H9 (cell line): Measurements from ENCODE around the gene DCP1B. TPM values are rescaled to one million over a fixed set of nuclear protein-coding genes. Genes with fewer than 3 reads are reported as not detected.

Experiments
- DNase-seq: peaks from one replicate; pipeline ENCODE4 v3.0.0-alpha.2; 2017
- H2AFZ ChIP-seq: one replicate; pipeline ENCODE4 v1.6.1; 2013; ENCODE audit warnings: mild to moderate bottlenecking, low read length, control low read depth, moderate library complexity
- H2AK5ac ChIP-seq: 2 replicates; pipeline ENCODE4 v1.6.1; 2013; ENCODE audit warnings: low read length, control low read depth, mixed read lengths; ENCODE audit not compliant: insufficient read length
- H2BK120ac ChIP-seq: one replicate; pipeline ENCODE4 v1.6.1; 2013; ENCODE audit warnings: low read depth, mild to moderate bottlenecking, low read length, control low read depth, inconsistent platforms; ENCODE audit not compliant: poor library complexity, severe bottlenecking
- H2BK12ac ChIP-seq: 2 replicates; pipeline ENCODE4 v1.6.1; 2013; ENCODE audit warnings: low read length, control low read depth, mixed read lengths, low read depth; ENCODE audit not compliant: insufficient read length
- H2BK15ac ChIP-seq: 2 replicates; pipeline ENCODE4 v1.6.1; 2013; ENCODE audit warnings: low read depth, low read length, control low read depth
- H2BK20ac ChIP-seq: one replicate; pipeline ENCODE4 v1.6.1; 2013; ENCODE audit warnings: low read depth, mild to moderate bottlenecking, low read length, control low read depth, inconsistent platforms; ENCODE audit not compliant: poor library complexity, severe bottlenecking
- H2BK5ac ChIP-seq: 2 replicates; pipeline ENCODE4 v1.6.1; 2013; ENCODE audit warnings: low read length, control low read depth, mixed read lengths; ENCODE audit not compliant: insufficient read length
- H3K14ac ChIP-seq: 2 replicates; pipeline ENCODE4 v1.6.1; 2013; ENCODE audit warnings: low read length, control low read depth; ENCODE audit not compliant: insufficient read depth
- H3K18ac ChIP-seq: 2 replicates; pipeline ENCODE4 v1.6.1; 2013; ENCODE audit warnings: low read depth, mild to moderate bottlenecking, mixed read lengths, low read length, control low read depth; ENCODE audit not compliant: insufficient read length
- H3K23ac ChIP-seq: 2 replicates; pipeline ENCODE4 v1.6.1; 2013; ENCODE audit warnings: low read length, control low read depth, mixed read lengths, low read depth; ENCODE audit not compliant: insufficient read length
- H3K23me2 ChIP-seq: 2 replicates; pipeline ENCODE4 v1.6.1; 2013; ENCODE audit warnings: low read depth, mild to moderate bottlenecking, mixed read lengths, low read length, control low read depth; ENCODE audit not compliant: insufficient read length, poor library complexity, severe bottlenecking
- H3K27ac ChIP-seq: 2 replicates; pipeline ENCODE4 v1.5.1; 2013; ENCODE audit warnings: low read length, control low read depth, mixed read lengths, low read depth; ENCODE audit not compliant: insufficient read length
- H3K27me3 ChIP-seq: 2 replicates; pipeline ENCODE4 v1.6.1; 2013; ENCODE audit warnings: low read length, control low read depth, inconsistent platforms; ENCODE audit not compliant: insufficient read depth
- H3K4ac ChIP-seq: 2 replicates; pipeline ENCODE4 v1.6.1; 2013; ENCODE audit warnings: low read depth, mild to moderate bottlenecking, control low read depth, inconsistent platforms, low read length, moderate library complexity
- H3K4me1 ChIP-seq: 2 replicates; pipeline ENCODE4 v1.6.1; 2013; ENCODE audit warnings: low read length, control low read depth, inconsistent platforms; ENCODE audit not compliant: insufficient read depth
- H3K4me2 ChIP-seq: 2 replicates; pipeline ENCODE4 v1.6.1; 2013; ENCODE audit warnings: low read length, control low read depth, mixed read lengths; ENCODE audit not compliant: insufficient read length, insufficient read depth
- H3K56ac ChIP-seq: 2 replicates; pipeline ENCODE4 v1.6.1; 2013; ENCODE audit warnings: low read depth, mild to moderate bottlenecking, mixed read lengths, low read length, control low read depth; ENCODE audit not compliant: insufficient read length
- H3K79me1 ChIP-seq: 2 replicates; pipeline ENCODE4 v1.6.1; 2013; ENCODE audit warnings: low read depth, mild to moderate bottlenecking, moderate library complexity, low read length, control low read depth, inconsistent platforms; ENCODE audit not compliant: insufficient read depth, poor library complexity, severe bottlenecking
- H3K79me2 ChIP-seq: 2 replicates; pipeline ENCODE4 v1.6.1; 2013; ENCODE audit warnings: low read length, control low read depth, inconsistent platforms; ENCODE audit not compliant: insufficient read depth
- H3K9ac ChIP-seq: 2 replicates; pipeline ENCODE4 v1.6.1; 2013; ENCODE audit warnings: low read length, control low read depth, mixed read lengths; ENCODE audit not compliant: insufficient read length; ENCODE audit errors: extremely low read depth
- H3K9me3 ChIP-seq: one replicate; pipeline ENCODE4 v1.6.1; 2013; ENCODE audit warnings: low read depth, low read length, inconsistent platforms; ENCODE audit not compliant: control insufficient read depth
- H3T11ph ChIP-seq: one replicate; pipeline ENCODE4 v1.6.1; 2013; ENCODE audit warnings: mild to moderate bottlenecking, low read length, control low read depth, inconsistent platforms
- H4K20me1 ChIP-seq: one replicate; pipeline ENCODE4 v1.6.1; 2013; ENCODE audit not compliant: control insufficient read depth, insufficient read length, insufficient read depth
- H4K5ac ChIP-seq: 2 replicates; pipeline ENCODE4 v1.6.1; 2013; ENCODE audit warnings: low read depth, mild to moderate bottlenecking, mixed read lengths, low read length, control low read depth; ENCODE audit not compliant: insufficient read length
- H4K8ac ChIP-seq: replicated peaks from 2 replicates; pipeline ENCODE4 v1.6.1; 2013; ENCODE audit warnings: low read length, control low read depth, mixed read lengths, low read depth; ENCODE audit not compliant: insufficient read length
- H4K91ac ChIP-seq: 2 replicates; pipeline ENCODE4 v1.6.1; 2013; ENCODE audit warnings: low read depth, mild to moderate bottlenecking, moderate library complexity, mixed read lengths, low read length, control low read depth; ENCODE audit not compliant: insufficient read length
- H3K27ac Mint-ChIP-seq, 3 experiments: 2 replicates in 2 of 3; 3 replicates in 1 of 3; pipeline ENCODE4 v1.8.0; 2020 to 2021; ENCODE audit warnings: mixed read lengths in 3 of 3, mild to moderate bottlenecking in 1 of 3, moderate library complexity in 1 of 3
- H3K27me3 Mint-ChIP-seq: 2 replicates; pipeline ENCODE4 v1.8.0; 2021; ENCODE audit warnings: low read depth, mild to moderate bottlenecking, moderate library complexity, mixed read lengths
- H3K36me3 Mint-ChIP-seq, 3 experiments: 2 replicates in 2 of 3; 3 replicates in 1 of 3; pipeline ENCODE4 v1.8.0; 2020 to 2021; ENCODE audit warnings: low read depth in 3 of 3, mixed read lengths in 3 of 3; ENCODE audit not compliant: insufficient read depth in 1 of 3
- H3K4me1 Mint-ChIP-seq, 2 experiments: 2 replicates each; pipeline ENCODE4 v1.8.0; 2020; ENCODE audit warnings: mixed read lengths in 2 of 2
- H3K4me3 Mint-ChIP-seq, 2 experiments: 2 replicates in 1 of 2; 3 replicates in 1 of 2; pipeline ENCODE4 v1.8.0; 2020 to 2021; ENCODE audit warnings: mild to moderate bottlenecking in 2 of 2, mixed read lengths in 2 of 2, moderate library complexity in 1 of 2
- H3K9me3 Mint-ChIP-seq, 2 experiments: 2 replicates in 1 of 2; 3 replicates in 1 of 2; pipeline ENCODE4 v1.8.0; 2020; ENCODE audit warnings: mild to moderate bottlenecking in 2 of 2, mixed read lengths in 2 of 2, moderate library complexity in 1 of 2
- CTCF ChIP-seq: fragments of 200-600 bp; sonication (generic); conservative IDR thresholded peaks from 3 replicates; pipeline ENCODE4 v1.8.0; 2021; ENCODE audit warnings: antibody characterized with exemption, mild to moderate bottlenecking
- total RNA-seq: library from RNA; stranded (reverse); gene quantifications from 2 replicates; pipeline ENCODE4 v1.2.1, GENCODE V29; 2021

Gene DCP1B
- total RNA-seq, 1 experiment from 2014 or later = 11.2 TPM

- H3K27ac ChIP-seq = no peak overlapping the region
- H3K27me3 Mint-ChIP-seq = peaks cover 53% of the 10 kb centered on the region
- H3K18ac ChIP-seq = no peak overlapping the region
- peaks cover 2% of the 10 kb centered on the region; the same call in 1 of the 2 replicates for H3K4me1 ChIP-seq
- no peaks in the 10 kb centered on the region for H3K36me3 Mint-ChIP-seq
- H3K79me2 ChIP-seq = no peaks in the 10 kb centered on the region
- H2BK5ac ChIP-seq = no peak overlapping the region
- H2AK5ac ChIP-seq = no peak overlapping the region
- no peak overlapping the region for H3T11ph ChIP-seq
- no peaks in the 10 kb centered on the region for H3K79me1 ChIP-seq
- peaks cover 9 to 16% of the 10 kb centered on the region in 2 experiments for H3K4me1 Mint-ChIP-seq
- no peak overlapping the region for H3K23ac ChIP-seq
- no peaks in the 10 kb centered on the region for H3K9me3 ChIP-seq
- no peak overlapping the region for H3K14ac ChIP-seq
- H3K4ac ChIP-seq = no peak overlapping the region
- H2BK12ac ChIP-seq = no peak overlapping the region
- H3K27ac Mint-ChIP-seq = no peak overlapping the region
- TF ChIP-seq CTCF = no peak
- H2BK15ac ChIP-seq = no peak overlapping the region
- DNase-seq = no peak
- peaks cover 3% of the 10 kb centered on the region for H3K23me2 ChIP-seq
- no peaks in the 10 kb centered on the region for H3K9me3 Mint-ChIP-seq
- no peak overlapping the region for H4K91ac ChIP-seq
- H3K56ac ChIP-seq = no peak overlapping the region
- H3K27me3 ChIP-seq = peaks cover 7% of the 10 kb centered on the region; the same call in 1 of the 2 replicates
- no peak overlapping the region for H2BK20ac ChIP-seq
- no peak overlapping the region for H3K4me2 ChIP-seq
- H3K9ac ChIP-seq = no peak overlapping the region
- H3K4me3 Mint-ChIP-seq = no peak overlapping the region
- no peak overlapping the region for H4K8ac ChIP-seq
- H4K5ac ChIP-seq = no peak overlapping the region
- H4K20me1 ChIP-seq = no peaks in the 10 kb centered on the region
- H2BK120ac ChIP-seq = no peak overlapping the region
- H2AFZ ChIP-seq = no peak overlapping the region
Measured at GRCh38 chr12:2039034-2039433, 34.8 kb upstream of the DCP1B start.
